B cell (primary cell): ENCODE data around the gene C11orf86. TPM values are rescaled to one million over a fixed set of nuclear protein-coding genes. Genes with fewer than 3 reads are reported as not detected.

Experiments used
- ATAC-seq: fragments of 200-7000 bp; cut with Tn5 transposase; one replicate; pipeline ENCODE4 v1.10.0; 2021; ENCODE audit warnings: low read depth, mild to moderate bottlenecking, moderate number of reproducible peaks, moderate library complexity
- CTCF ChIA-PET: fragments of 350-600 bp; sonication (Branson Sonifier 250); formaldehyde crosslinking; loops from one replicate; lab custom pipeline; 2021; ENCODE audit warnings: antibody characterized with exemption, inconsistent platforms; lab: Charles Lee
- POLR2A ChIA-PET: fragments of 350-600 bp; sonication (Branson Sonifier 250); formaldehyde crosslinking; loops from one replicate; lab custom pipeline; 2021; ENCODE audit warnings: antibody characterized with exemption; lab: Charles Lee
- DNase-seq: peaks from one replicate; pipeline ENCODE4 v3.0.0; 2013
- H2AFZ ChIP-seq: 2 replicates; pipeline ENCODE4 v1.6.1; 2012; ENCODE audit warnings: mild to moderate bottlenecking, low read depth, low read length; ENCODE audit not compliant: insufficient read depth, poor library complexity, severe bottlenecking
- H3K27ac ChIP-seq, 2 donors: 1 replicate in 1 of 2; 2 replicates in 1 of 2; pipeline ENCODE4 v1.5.1; 2012 to 2013; ENCODE audit warnings: low read length in 2 of 2, mild to moderate bottlenecking in 2 of 2, moderate library complexity in 1 of 2
- H3K27me3 ChIP-seq, 4 experiments: fragments of 200-600 bp in 1 of 4; sonication (generic) in 1 of 4; replicated peaks in 1 of 4; 1 replicate in 2 of 4; 2 replicates in 2 of 4; pipeline versions ENCODE4 v1.6.1 to v1.7.0; 2013 to 2016; ENCODE audit warnings: low read length in 3 of 4, mild to moderate bottlenecking in 2 of 4, mixed read lengths in 1 of 4, moderate library complexity in 1 of 4; ENCODE audit not compliant: insufficient read depth in 4 of 4, control insufficient read depth in 3 of 4; ENCODE audit errors: control extremely low read depth in 1 of 4
- H3K36me3 ChIP-seq, 2 experiments: replicated peaks in 1 of 2; 1 replicate in 1 of 2; 2 replicates in 1 of 2; pipeline versions ENCODE4 v1.6.1 to v1.7.1; 2013; ENCODE audit warnings: low read length in 1 of 2; ENCODE audit not compliant: insufficient read depth in 2 of 2, control insufficient read depth in 1 of 2; ENCODE audit errors: control extremely low read depth in 1 of 2, extremely low read depth in 1 of 2
- H3K4me1 ChIP-seq, 2 donors: fragments of 200-600 bp in 1 of 2; sonication (generic) in 1 of 2; 1 replicate in 1 of 2; 2 replicates in 1 of 2; pipeline versions ENCODE4 v1.5.1 to v1.6.1; 2013 to 2017; ENCODE audit warnings: low read length in 2 of 2; ENCODE audit not compliant: control insufficient read depth in 2 of 2, insufficient read depth in 2 of 2
- H3K4me2 ChIP-seq: replicated peaks from 2 replicates; pipeline ENCODE3; 2012; ENCODE audit warnings: mild to moderate bottlenecking, low read depth, low read length; ENCODE audit not compliant: poor library complexity, severe bottlenecking
- H3K4me3 ChIP-seq, 5 experiments: fragments of 200-600 bp in 1 of 5; sonication (generic) in 1 of 5; 1 replicate in 3 of 5; 2 replicates in 2 of 5; pipeline versions ENCODE4 v1.5.1 to v1.7.0; 2011 to 2016; ENCODE audit warnings: low read length in 4 of 5, mild to moderate bottlenecking in 4 of 5, low read depth in 2 of 5, control low read depth in 1 of 5, moderate library complexity in 1 of 5; ENCODE audit not compliant: insufficient read depth in 1 of 5; ENCODE audit errors: control extremely low read depth in 1 of 5, extremely low read depth in 1 of 5
- H3K79me2 ChIP-seq: fragments of 200-600 bp; sonication (generic); one replicate; pipeline ENCODE4 v1.6.0; 2016; ENCODE audit warnings: low read length; ENCODE audit not compliant: control insufficient read depth, insufficient read depth
- H3K9ac ChIP-seq: fragments of 200-600 bp; sonication (generic); 2 replicates; pipeline ENCODE4 v1.6.1; 2017; ENCODE audit warnings: mild to moderate bottlenecking, low read length, moderate library complexity
- H3K9me3 ChIP-seq, 3 donors: one replicate each; pipeline versions ENCODE4 v1.6.1 to v1.7.1; 2013; ENCODE audit warnings: low read length in 2 of 3; ENCODE audit not compliant: control insufficient read depth in 2 of 3, insufficient read depth in 1 of 3; ENCODE audit errors: control extremely low read depth in 1 of 3
- H4K20me1 ChIP-seq: 2 replicates; pipeline ENCODE4 v1.6.0; 2012; ENCODE audit warnings: mild to moderate bottlenecking, low read length; ENCODE audit not compliant: insufficient read depth, control insufficient read depth, poor library complexity, severe bottlenecking
- H3K27ac Mint-ChIP-seq: one replicate; pipeline ENCODE4 v1.8.0; 2021; ENCODE audit warnings: mixed read lengths
- H3K27me3 Mint-ChIP-seq: one replicate; pipeline ENCODE4 v1.8.0; 2021; ENCODE audit warnings: mixed read lengths
- H3K4me1 Mint-ChIP-seq: one replicate; pipeline ENCODE4 v1.8.0; 2021; ENCODE audit warnings: mixed read lengths
- H3K4me3 Mint-ChIP-seq: one replicate; pipeline ENCODE4 v1.8.0; 2021; ENCODE audit warnings: mixed read lengths
- H3K9me3 Mint-ChIP-seq: one replicate; pipeline ENCODE4 v1.8.0; 2022; ENCODE audit warnings: mixed read lengths; ENCODE audit not compliant: insufficient read depth
- EZH2 ChIP-seq: IDR thresholded peaks from 2 replicates; pipeline ENCODE4 v1.6.1; 2012; ENCODE audit warnings: borderline replicate concordance, low read depth, mild to moderate bottlenecking, moderate library complexity, low read length; ENCODE audit not compliant: insufficient read depth, poor library complexity, severe bottlenecking
- WGBS: methylation state at CpG from one replicate; pipeline ENCODE4 v1.1.5; 2013; ENCODE audit warnings: missing lambda C conversion rate; ENCODE audit not compliant: insufficient coverage; 5-methylcytosine and 5-hydroxymethylcytosine counted together
- intact Hi-C: fragments of 100-400 bp; cut with micrococcal nuclease; formaldehyde crosslinking; loops from one replicate; pipeline ENCODE4 v1.10.0; 2022
- polyA plus RNA-seq: library from polyadenylated mRNA; depleted of rRNA; stranded (reverse); fragments of >200 nt; gene quantifications from 2 replicates; pipeline ENCODE4 v1.2.3, GENCODE V29; 2012
- total RNA-seq, 2 donors: library from RNA; stranded (reverse); fragments of 120-200 nt in 1 of 2; gene quantifications; 1 replicate in 1 of 2; 2 replicates in 1 of 2; pipeline versions ENCODE4 v1.2.3 to v1.2.4, GENCODE V29; 2013 to 2022
- TF ChIP-seq, protein P1 (sequence below): fragments of 200-600 bp; IDR thresholded peaks from one replicate; pipeline ENCODE4 v1.8.0; 2022; ENCODE audit warnings: antibody characterized with exemption, mild to moderate bottlenecking

C11orf86 gene
- total and polyA plus RNA-seq, 2 donors (not counting 1 experiment from before 2014, with no cell fraction given), result not detected

DNA sequence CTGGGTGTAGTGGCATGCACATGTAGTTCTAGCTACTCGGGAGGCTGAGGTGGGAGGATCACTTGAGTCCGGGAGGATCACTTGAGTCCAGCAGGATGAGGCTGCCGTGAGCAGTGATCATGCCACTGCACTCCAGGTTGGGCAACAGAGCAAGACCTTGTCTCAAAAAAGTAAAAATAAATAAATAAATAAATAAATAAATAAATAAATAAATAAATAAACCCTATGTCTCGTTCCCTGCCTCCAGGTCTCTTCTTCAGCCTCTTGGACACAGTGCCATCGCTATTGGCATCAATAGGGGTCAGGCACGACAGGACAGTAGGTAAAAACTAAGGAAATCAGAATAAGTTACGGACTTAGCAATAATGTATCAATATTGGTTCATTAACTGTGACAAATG lies 24.5 kb downstream of the C11orf86 start:
- Histone ChIP-seq H3K4me3 (no peak overlapping the region), H3K4me2 (no peak overlapping the region), H3K27ac (no peak overlapping the region), H4K20me1 (no peaks in the 10 kb centered on the region), H3K36me3 (no peaks in the 10 kb centered on the region), H3K9ac (no peak overlapping the region), H2AFZ (no peak overlapping the region), H3K27me3 (peaks cover 0 to 17% (median 0%) of the 10 kb centered on the region in 4 experiments), H3K9me3 (no peaks in the 10 kb centered on the region), H3K79me2 (no peaks in the 10 kb centered on the region), H3K4me1 (no peaks in the 10 kb centered on the region)
- ChIA-PET POLR2A (no interaction called here), CTCF (no interaction called here)
- H3K27ac Mint-ChIP-seq, result no peak overlapping the region
- H3K9me3 Mint-ChIP-seq, result no peaks in the 10 kb centered on the region
- ATAC-seq, result no peak
- intact Hi-C loops, result no loop called here
- peaks cover 25% of the 10 kb centered on the region for H3K27me3 Mint-ChIP-seq
- DNase-seq, result no peak
- TF ChIP-seq, protein P1, sequence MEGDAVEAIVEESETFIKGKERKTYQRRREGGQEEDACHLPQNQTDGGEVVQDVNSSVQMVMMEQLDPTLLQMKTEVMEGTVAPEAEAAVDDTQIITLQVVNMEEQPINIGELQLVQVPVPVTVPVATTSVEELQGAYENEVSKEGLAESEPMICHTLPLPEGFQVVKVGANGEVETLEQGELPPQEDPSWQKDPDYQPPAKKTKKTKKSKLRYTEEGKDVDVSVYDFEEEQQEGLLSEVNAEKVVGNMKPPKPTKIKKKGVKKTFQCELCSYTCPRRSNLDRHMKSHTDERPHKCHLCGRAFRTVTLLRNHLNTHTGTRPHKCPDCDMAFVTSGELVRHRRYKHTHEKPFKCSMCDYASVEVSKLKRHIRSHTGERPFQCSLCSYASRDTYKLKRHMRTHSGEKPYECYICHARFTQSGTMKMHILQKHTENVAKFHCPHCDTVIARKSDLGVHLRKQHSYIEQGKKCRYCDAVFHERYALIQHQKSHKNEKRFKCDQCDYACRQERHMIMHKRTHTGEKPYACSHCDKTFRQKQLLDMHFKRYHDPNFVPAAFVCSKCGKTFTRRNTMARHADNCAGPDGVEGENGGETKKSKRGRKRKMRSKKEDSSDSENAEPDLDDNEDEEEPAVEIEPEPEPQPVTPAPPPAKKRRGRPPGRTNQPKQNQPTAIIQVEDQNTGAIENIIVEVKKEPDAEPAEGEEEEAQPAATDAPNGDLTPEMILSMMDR, result no peak
- TF ChIP-seq EZH2, result no peak
- WGBS, result no CpG with 5 or more reads among the region's 7 CpGs
- no peaks in the 10 kb centered on the region for H3K4me1 Mint-ChIP-seq
- no peak overlapping the region for H3K4me3 Mint-ChIP-seq

DNA sequence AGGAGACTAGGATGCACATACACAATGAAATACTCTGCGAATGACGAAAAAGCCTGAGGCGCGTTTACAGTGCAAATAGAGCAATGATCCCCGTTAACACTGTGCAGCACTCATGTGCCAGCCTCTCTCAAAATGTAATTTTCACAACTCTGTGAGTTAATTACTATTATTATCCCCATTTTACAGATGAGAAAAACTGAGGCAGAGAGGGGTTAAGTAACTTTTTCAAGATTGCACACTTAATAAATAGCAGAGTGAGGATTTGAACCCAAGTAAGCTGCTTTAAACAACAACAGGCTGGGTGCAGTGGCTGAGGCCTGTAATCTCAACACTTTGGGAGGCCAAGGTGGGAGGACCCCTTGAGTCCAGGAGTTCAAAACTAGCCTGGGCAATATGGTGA lies 26.2 kb downstream of the C11orf86 start:
- no peaks in the 10 kb centered on the region for H3K36me3 ChIP-seq
- H3K4me3 ChIP-seq, result no peak overlapping the region
- H3K9ac ChIP-seq, result no peak overlapping the region
- peaks cover 0 to 17% (median 0%) of the 10 kb centered on the region in 4 experiments for H3K27me3 ChIP-seq
- no peak for DNase-seq
- ATAC-seq, result no peak
- H3K27ac ChIP-seq, result no peak overlapping the region
- H4K20me1 ChIP-seq, result no peaks in the 10 kb centered on the region
- TF ChIP-seq, protein P1, result no peak
- H2AFZ ChIP-seq, result no peak overlapping the region
- no peaks in the 10 kb centered on the region for H3K79me2 ChIP-seq
- Mint-ChIP-seq H3K9me3 (no peaks in the 10 kb centered on the region), H3K4me3 (no peak overlapping the region), H3K4me1 (no peaks in the 10 kb centered on the region), H3K27me3 (peaks cover 25% of the 10 kb centered on the region), H3K27ac (no peak overlapping the region)
- no peak overlapping the region for H3K4me2 ChIP-seq
- no peaks in the 10 kb centered on the region for H3K9me3 ChIP-seq
- intact Hi-C loops, result no loop called here
- ChIA-PET POLR2A (no interaction called here), CTCF (no interaction called here)
- no peaks in the 10 kb centered on the region for H3K4me1 ChIP-seq
- WGBS, result 98% methylated on average over 4 of the region's 5 CpGs
